Thymus (tissue), 11 donors: ENCODE data around the gene TNFAIP8. TPM values are rescaled to one million over a fixed set of nuclear protein-coding genes. Genes with fewer than 3 reads are reported as not detected.

Source experiments
- DNase-seq, 9 donors: peaks; one replicate each; pipeline ENCODE4 v3.0.0-alpha.2; 2013; ENCODE audit warnings: low spot score in 9 of 9, low read depth in 6 of 9, missing footprints in 1 of 9
- H3K27ac ChIP-seq, 2 donors: one replicate each; pipeline ENCODE4 v1.5.1; 2013; ENCODE audit warnings: control low read depth in 1 of 2, low read depth in 1 of 2, low read length in 1 of 2, mild to moderate bottlenecking in 1 of 2, moderate library complexity in 1 of 2
- H3K27me3 ChIP-seq, 2 donors: one replicate each; pipeline ENCODE4 v1.5.1; 2013; ENCODE audit warnings: low read length in 1 of 2; ENCODE audit not compliant: control insufficient read depth in 2 of 2, insufficient read depth in 1 of 2
- H3K36me3 ChIP-seq, 2 donors: one replicate each; pipeline ENCODE4 v1.5.1; 2013; ENCODE audit warnings: low read length in 1 of 2, mild to moderate bottlenecking in 1 of 2, moderate library complexity in 1 of 2; ENCODE audit not compliant: control insufficient read depth in 2 of 2, insufficient read depth in 2 of 2
- H3K4me1 ChIP-seq, 2 donors: one replicate each; pipeline ENCODE4 v1.5.1; 2013; ENCODE audit warnings: low read length in 2 of 2; ENCODE audit not compliant: control insufficient read depth in 2 of 2, insufficient read depth in 2 of 2
- H3K4me3 ChIP-seq, 2 donors: one replicate each; pipeline ENCODE4 v1.5.1; 2013; ENCODE audit warnings: low read length in 2 of 2, control low read depth in 1 of 2, mild to moderate bottlenecking in 1 of 2
- H3K9me3 ChIP-seq, 2 donors: one replicate each; pipeline ENCODE4 v1.5.1; 2013; ENCODE audit warnings: low read length in 1 of 2, mild to moderate bottlenecking in 1 of 2; ENCODE audit not compliant: control insufficient read depth in 2 of 2, insufficient read depth in 1 of 2
- WGBS: extraction: QIAGEN DNeasy Blood & Tissue Kit; methylation state at CpG from one replicate; pipeline ENCODE4 v1.1.7; 2013; 5-methylcytosine and 5-hydroxymethylcytosine counted together
- polyA plus RNA-seq: library from polyadenylated mRNA; stranded (reverse); fragments of 200-250 nt; gene quantifications from one replicate; pipeline ENCODE4 v1.2.3, GENCODE V29; 2013
- total RNA-seq: library from RNA; stranded (reverse); fragments of 120-200 nt; gene quantifications from one replicate; pipeline ENCODE4 v1.2.4, GENCODE V29; 2013
- donor health status: healthy.

The TNFAIP8 gene
- total and polyA plus RNA-seq, 2 donors: 94.1 to 119 TPM

DNA sequence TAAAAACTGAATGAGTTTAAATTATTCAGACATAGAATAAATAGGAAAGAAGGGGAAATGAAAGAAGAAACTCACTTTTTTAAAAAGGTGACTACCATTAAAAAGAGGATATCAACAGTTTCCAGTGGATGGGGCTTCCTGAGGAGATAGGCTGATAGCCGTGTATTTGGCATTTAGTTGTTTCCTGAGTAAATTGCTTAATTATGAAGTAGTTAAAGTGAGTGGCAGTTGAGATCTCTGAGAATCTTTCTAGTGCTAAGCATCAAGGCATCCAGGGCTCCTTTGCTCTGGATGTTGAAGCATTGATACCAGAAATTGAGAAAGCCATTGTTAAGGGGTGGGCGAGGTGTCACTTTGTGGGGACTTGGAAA lies 2.7 kb downstream of the TNFAIP8 start:
- no peaks in the 10 kb centered on the region for H3K9me3 ChIP-seq
- 82% methylated on average over 2 of the region's 2 CpGs for WGBS
- peaks cover 5 to 12% of the 10 kb centered on the region in 2 donors for H3K36me3 ChIP-seq
- H3K27me3 ChIP-seq: no peaks in the 10 kb centered on the region
- H3K4me1 ChIP-seq: peaks cover 27 to 52% of the 10 kb centered on the region in 2 donors
- H3K4me3 ChIP-seq: no peak overlapping the region
- no peak for DNase-seq
- H3K27ac ChIP-seq: no peak overlapping the region

DNA sequence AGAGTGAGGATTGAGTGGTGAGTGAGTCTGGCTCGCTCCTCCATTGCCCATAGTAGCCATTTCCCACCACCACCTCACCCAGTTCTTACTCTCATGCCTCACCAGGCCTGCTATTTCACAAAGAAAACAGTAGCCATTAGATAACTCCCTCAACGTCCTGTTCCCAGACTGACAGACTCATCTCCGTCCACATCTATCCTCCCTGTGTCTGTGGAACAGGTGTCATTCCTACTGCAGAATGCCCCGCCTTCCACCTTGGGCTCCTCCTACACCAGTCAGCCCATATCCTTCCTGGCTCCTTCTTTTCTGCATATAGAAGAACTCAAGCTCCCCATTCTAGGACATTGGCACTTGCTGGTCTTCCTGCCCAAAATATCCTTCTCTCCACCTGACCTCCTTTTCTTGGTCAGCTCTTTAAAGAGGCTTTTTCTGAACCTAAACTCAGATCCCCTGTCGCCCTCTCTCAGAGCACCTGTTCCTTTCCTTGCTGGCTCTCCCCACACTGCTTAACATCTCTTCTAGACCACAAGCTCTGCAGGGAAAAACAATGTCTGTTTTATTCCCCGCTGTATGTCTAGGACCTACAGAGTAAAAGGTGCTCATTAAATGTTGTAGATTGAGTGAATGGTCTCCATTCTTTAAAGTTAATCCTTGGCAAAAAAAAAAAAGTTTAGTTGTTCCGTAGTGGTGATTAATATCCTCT lies 3.2 kb downstream of the TNFAIP8 start:
- Histone ChIP-seq H3K9me3 (no peaks in the 10 kb centered on the region), H3K27me3 (no peaks in the 10 kb centered on the region), H3K4me1 (peaks cover 27 to 47% of the 10 kb centered on the region in 2 donors), H3K27ac (no peak overlapping the region), H3K36me3 (peaks cover 9 to 16% of the 10 kb centered on the region in 2 donors), H3K4me3 (no peak overlapping the region)
- DNase-seq: no peak
- 76% methylated on average over 7 of the region's 7 CpGs for WGBS

DNA sequence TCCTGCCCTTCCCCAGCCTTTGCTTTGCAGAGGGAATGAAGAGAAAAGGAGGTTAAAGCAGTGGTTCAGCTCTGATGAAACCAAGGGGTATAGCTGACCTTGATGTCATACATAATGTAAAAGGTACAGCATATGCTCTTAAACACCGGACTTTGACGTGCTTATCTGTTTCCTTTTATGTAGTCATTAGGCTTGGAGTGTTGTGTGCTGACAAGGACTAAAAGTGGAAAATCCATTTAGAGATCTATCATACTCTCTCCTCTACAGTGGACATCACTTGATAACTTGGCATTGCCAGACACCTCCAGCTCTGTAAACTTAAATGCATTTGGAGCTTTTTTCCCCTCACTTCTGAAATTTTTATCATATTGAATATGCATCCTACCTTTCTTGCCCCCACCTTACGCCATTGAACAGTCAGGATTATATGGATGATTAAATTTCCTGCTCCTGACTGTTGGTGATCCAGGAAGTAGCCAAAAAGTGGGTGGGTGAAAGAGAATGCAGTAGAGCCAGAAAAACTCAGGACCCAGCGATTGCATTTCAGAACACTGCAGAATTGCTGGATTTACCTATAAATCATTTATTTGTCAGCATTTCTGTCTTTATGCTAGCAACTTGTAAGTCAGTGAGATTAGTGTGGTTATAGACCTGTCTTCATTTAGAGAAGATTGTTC lies 4.1 kb downstream of the TNFAIP8 start:
- Histone ChIP-seq H3K9me3 (no peaks in the 10 kb centered on the region), H3K4me1 (peaks cover 25 to 44% of the 10 kb centered on the region in 2 donors), H3K4me3 (no peak overlapping the region), H3K36me3 (peaks cover 9 to 20% of the 10 kb centered on the region in 2 donors), H3K27ac (no peak overlapping the region), H3K27me3 (no peaks in the 10 kb centered on the region)
- no peak for DNase-seq
- WGBS: 81% methylated on average over 4 of the region's 4 CpGs

DNA sequence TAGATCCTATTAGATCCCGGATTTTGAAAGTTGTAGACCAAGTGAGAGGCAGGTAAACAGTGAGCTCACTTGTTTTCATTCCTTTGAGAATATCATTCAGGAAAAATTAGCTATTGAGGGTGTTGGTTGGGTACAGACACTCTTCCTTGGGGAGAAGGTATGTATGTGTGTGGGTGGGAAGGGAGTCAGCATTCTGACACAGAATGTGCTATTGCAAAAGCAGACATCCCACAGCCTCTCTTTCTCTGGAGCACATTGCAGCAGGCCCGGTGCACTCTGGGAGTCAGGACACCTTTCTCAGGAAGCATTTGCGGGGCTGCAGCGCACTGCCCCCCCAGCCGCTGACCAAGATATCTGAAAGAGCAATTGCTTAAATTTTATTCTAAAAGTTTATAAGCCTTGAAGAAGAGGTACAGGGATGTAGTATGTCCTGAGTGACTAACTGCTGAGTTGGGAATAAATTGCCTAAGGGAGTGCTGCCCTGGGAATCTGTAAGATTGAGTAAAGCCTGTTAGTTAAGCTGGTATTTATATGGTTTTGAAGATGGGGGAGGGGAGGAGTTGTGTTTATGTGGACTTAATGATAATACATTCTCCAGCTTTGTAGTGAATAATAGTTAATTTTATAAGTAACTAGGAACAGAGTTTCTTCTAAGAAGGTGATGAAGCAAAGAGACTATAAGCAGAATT lies 5.2 kb downstream of the TNFAIP8 start:
- no peak for DNase-seq
- Histone ChIP-seq H3K9me3 (no peaks in the 10 kb centered on the region), H3K27ac (no peak overlapping the region), H3K4me1 (peaks cover 13 to 34% of the 10 kb centered on the region in 2 donors), H3K4me3 (no peak overlapping the region), H3K27me3 (no peaks in the 10 kb centered on the region), H3K36me3 (peaks cover 9 to 25% of the 10 kb centered on the region in 2 donors)
- WGBS: 87% methylated on average over 5 of the region's 5 CpGs

DNA sequence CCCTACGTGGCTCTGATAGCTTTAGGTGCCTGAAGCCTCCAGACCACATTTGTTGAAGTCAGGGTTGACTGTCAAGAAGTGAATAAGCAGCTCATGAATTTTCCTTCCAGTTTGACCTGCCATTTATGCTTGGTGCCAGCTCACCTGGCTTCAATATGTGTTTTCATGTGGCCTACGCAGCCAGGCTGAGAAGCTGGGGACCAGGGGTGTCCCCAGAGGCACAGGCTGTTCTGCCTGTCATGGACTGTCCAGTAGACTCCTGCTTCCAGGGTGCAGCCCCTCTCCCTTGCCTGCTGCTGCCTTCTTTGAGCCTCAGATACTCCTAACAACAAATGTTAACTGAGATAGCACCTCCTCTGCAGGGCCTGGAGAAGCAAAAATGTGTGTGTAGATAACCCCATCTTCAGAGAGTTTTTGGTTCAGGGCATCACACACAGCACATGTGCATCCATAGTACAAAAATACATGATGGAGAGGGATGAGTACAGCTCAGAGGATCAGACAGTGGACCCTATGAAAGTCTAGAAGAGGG lies 5.8 kb downstream of the TNFAIP8 start:
- Histone ChIP-seq H3K9me3 (no peaks in the 10 kb centered on the region), H3K27me3 (no peaks in the 10 kb centered on the region), H3K4me1 (peaks cover 10 to 33% of the 10 kb centered on the region in 2 donors), H3K4me3 (no peak overlapping the region), H3K36me3 (peaks cover 9 to 25% of the 10 kb centered on the region in 2 donors), H3K27ac (peak overlapping the region in 1 of 2 donors; percentile 33)
- DNase-seq: no peak
- 93% methylated on average over 2 of the region's 2 CpGs for WGBS

DNA sequence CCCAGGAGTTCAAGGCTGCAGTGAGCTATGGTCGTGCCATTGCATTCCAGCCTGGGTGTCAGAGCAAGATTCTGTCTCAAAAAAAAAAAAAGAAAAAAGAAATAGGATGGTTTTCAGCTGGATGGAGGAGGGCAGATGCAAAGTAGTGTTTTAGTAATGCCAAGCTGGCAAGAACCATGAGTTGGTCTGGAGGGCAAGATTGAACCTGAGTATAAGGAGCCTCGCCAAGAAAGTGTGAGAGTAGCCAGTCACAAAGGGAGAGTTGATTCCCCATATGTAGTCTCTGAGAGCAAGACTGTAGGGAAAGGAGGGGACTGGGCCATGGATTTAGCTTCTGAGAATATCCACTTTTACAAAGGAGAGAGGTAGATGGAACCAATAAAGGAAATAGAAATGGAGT lies 6.9 kb downstream of the TNFAIP8 start:
- DNase-seq: no peak
- 70% methylated on average over 2 of the region's 2 CpGs for WGBS
- Histone ChIP-seq H3K27me3 (no peaks in the 10 kb centered on the region), H3K4me3 (no peak overlapping the region), H3K4me1 (peaks cover 13 to 28% of the 10 kb centered on the region in 2 donors), H3K9me3 (no peaks in the 10 kb centered on the region), H3K36me3 (peaks cover 9 to 25% of the 10 kb centered on the region in 2 donors), H3K27ac (no peak overlapping the region)

DNA sequence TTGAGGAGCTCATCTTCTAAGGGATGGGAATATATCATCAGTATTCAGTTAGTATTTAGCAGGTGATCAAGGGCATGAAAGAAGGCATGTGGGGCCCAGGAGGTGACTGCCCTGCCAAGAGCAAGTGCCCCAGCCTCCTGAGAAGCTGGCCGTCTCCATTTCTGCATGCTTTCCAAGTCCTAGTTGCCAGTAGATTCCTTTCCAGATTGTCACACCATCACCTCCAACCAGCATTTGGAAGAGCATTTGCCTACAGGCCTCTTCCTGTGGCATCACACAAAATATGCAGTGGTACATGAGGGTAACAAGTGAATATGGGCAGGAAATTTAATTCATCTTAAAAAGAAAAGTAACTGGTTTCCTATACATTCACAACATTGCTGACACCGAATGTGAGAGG lies 7.5 kb downstream of the TNFAIP8 start:
- no peak for DNase-seq
- WGBS: 98% methylated on average over 2 of the region's 2 CpGs
- no peak overlapping the region for H3K27ac ChIP-seq
- H3K27me3 ChIP-seq: no peaks in the 10 kb centered on the region
- H3K4me1 ChIP-seq: peaks cover 13 to 28% of the 10 kb centered on the region in 2 donors
- no peaks in the 10 kb centered on the region for H3K9me3 ChIP-seq
- no peak overlapping the region for H3K4me3 ChIP-seq
- peaks cover 9 to 25% of the 10 kb centered on the region in 2 donors for H3K36me3 ChIP-seq

DNA sequence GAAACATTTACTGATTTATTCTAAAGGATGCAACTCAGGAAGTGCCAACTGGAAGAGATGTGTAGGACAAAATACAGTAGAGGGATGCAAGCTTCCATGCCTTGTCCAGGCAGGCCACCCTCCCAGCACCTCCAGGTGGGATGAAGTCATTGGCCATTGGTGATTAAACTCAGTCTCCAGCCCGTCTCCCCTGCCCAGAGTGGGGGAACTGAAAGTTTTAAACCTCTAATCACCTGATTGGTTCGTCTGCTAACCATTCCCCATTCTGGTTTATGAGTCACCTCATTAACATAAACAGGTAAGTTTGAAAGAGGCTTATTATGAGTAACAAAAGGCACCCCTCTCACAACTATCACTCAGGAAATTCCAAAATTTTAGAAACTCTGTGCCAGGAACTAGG lies 8.1 kb downstream of the TNFAIP8 start:
- Histone ChIP-seq H3K4me1 (peaks cover 9 to 27% of the 10 kb centered on the region in 2 donors), H3K4me3 (no peak overlapping the region)

More for the DNA sequence above, 8.1 kb downstream of the TNFAIP8 start:
- Histone ChIP-seq H3K27ac (no peak overlapping the region), H3K27me3 (no peaks in the 10 kb centered on the region), H3K9me3 (no peaks in the 10 kb centered on the region), H3K36me3 (peaks cover 9 to 25% of the 10 kb centered on the region in 2 donors)
- DNase-seq: no peak
- WGBS: 94% methylated on average over 2 of the region's 2 CpGs
